Retina (tissue), 1 donor: Measurements from ENCODE around the gene S100A11.

ENCODE experiments used
- DNase-seq: peaks from one replicate; pipeline ENCODE4 v3.0.0-alpha.2; 2016

Gene S100A11

DNA sequence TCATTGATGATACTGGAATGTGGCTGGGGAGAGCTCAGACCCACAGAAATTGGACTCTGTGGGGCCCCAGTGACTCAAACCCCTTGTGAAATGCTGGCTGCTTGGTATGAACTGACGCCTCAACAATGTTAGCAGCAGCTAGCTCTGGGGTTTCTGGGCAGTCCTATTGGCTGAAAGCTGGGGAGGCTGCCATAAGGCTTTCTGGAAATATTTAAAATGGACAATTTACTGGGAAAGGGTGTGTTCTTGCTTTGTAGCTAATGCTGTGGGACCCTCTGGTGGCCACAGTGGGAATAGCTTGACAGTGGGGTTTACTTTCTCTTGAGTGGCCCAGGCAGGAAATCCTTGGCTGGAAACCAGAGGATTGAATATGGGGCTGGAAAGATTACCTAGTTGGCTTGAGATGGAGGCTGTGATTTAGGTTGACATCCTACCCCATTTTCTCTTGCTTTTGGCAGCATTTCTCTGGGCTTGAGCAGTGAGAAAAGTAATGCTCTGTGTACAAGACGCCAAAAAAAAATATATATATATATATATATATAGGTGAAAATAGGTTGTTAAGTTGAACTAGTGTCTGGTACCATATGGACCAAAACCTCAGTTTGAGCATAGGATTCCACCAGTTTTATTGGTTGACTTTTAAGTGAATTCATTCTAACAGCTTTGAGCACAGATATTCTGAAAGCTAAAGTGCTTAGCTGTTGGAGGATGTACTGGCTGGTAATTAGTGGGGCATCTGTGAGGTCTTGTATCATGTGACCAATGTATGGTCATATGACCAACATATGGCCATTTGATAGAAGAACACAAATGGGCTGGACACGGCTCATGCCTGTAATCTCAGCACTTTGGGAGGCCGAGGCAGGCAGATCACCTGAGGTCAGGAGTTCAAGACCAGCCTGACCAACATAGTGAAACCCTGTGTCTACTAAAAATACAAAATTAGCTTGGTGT is 34.9 kb downstream of the S100A11 start:
- DNase-seq: peak; percentile 75

DNA sequence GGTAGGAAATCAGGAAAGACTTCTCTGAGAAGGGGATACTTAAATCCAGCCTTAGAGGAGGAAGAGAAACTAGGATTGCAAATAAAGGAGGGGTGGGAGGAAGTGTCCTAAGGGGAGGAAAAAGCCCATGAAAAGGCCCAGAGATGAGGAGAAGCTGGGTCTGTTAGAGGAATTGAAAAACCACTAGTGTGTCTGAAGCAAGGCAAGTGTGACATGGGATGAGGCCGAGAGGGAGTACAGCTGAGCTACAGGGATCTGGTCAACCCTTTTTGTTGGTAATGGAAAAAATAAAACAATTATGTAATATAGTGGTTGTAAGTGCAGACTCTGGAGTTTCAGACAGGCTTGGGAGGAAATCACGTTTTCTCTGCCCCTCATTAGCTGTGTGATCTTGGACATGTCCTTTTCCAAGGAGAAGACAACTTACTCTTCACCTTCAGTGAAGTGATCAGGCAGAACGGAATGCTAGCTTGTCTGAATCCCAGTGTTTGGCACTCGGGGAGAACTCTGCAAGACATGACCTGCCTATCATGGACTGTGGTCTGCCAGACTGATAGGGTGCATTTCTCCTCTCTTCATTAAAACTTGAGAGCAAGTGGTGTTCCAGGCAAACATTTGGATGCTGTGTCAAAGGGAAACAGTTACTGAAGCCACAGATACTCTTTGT is 35.7 kb downstream of the S100A11 start:
- DNase-seq: no peak

DNA sequence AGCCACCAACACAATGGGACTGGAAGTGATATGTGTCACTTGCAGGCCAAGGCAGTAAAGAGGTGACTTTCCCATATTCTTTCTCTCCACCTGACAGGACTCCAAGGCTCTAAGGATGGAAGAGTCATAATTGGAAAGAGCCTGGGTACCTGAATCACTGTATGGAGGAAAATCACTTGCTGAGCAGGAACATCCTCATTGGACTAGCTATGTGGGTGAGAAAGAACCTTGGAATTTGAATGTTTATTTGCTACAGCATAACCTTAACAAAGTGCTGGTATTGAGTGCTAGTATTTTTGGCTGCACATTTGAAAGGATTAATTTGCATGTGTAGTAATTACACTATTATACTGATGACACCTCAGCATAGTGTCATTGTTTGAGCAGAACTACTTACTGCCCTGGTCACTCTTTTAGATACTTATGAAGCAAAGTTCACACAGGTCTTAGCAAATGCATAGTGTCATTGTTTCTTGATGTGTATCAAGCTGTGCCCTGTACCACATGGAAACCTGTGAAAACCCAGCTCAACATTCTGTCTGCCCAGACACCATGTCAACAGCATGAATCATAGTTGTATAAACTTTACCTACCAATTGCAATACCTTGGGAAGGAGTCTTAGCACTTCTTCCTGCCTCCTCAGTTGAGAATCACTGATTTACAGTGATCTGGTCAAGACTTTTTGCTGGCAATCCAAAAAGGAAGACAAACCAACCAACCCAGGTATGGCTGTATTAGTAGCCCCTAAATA is 38.0 kb downstream of the S100A11 start:
- DNase-seq: no peak

DNA sequence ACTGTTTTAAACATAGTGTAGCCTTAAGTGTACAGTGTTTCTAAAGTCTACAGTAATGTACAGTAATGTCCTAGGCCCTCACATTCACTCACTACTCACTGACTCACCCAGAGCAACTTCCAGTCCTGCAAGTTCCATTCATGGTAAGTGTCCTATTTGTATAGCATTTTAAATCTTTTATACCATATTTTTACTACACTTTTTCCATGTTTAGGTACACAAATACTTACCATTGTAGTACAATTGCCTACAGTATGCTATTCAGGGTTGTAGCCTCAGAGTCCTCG is 39.6 kb downstream of the S100A11 start:
- no peak for DNase-seq

DNA sequence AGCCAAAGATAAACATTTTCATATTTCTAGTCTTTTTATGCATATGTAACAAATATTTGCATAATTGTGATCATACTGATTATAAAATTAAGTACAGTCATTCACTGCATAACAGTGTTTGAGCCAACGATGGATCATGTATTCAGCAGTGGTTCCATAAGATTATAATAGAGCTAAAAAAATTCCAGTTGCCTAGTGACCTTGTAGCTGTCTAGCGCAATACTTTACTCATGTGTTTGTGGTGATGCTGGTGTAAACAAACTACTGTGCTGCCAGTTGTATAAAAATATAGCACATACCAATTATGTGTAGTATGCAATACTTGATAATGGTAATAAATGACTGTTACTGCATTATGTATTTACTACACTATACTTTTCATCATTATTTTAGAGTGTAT is 41.0 kb downstream of the S100A11 start:
- no peak for DNase-seq

DNA sequence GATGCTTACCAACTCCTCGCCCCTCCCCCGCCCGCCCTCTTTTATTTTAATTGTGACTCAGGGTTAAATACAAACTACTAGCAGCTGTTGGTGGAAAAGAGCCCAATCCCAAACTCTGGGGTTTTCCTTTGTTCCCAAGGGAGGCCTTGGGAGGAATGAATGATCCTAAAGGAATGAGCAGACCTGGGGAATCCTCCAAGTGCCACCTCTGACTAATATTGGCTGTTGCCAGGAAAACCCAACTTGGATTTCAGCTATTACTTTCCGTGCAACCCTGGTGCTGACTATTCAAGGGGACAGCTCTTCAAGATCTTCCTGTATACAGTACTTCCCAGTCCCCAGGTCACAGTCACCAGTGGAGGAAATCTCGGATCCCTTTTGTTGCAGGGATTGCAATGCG is 41.8 kb downstream of the S100A11 start:
- no peak for DNase-seq

DNA sequence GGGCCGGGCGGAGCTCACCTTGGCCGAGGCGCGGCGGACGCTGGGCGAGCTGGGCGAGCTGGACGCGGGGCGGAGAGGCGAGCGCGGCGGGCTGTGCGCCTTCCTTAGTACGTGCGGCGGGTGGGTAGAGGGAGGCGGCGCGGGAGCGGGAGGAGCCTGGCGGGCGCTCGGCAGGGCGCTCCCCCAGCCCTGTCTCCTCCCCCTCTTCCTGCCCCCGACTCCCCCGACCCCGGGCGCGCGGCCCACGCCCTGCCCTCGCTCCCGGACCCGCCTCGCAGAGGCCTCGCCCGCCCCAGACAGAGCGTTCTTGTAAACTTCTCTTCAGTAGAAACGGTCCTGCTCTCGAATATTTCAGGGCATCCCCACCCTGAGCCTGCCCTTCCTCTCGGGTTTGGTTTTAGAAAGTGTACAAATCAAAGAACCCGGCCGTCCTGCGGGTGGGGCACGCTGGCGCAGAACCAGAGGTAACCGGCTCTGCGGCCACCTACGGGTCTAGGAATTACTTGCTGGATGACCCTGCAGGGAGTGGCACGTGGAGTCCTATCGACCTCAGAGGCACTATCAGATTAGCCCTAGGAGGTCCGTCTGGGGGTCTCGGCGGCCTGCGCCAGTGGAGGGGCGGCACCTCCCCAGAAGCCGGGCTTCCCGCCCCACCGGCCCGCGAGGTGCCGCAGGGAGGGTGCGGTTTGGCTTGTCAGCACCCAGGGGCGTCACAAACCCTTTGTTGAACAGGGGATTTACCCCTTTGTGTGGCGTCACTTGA is 42.9 kb downstream of the S100A11 start, which contains the start of gene S100A10:
Gene S100A10, minus strand, starts transcription at position 126 of the 763 bp plus-strand sequence. CDS start 7,629 bp downstream, outside the sequence.
- peak; percentile 74 for DNase-seq

DNA sequence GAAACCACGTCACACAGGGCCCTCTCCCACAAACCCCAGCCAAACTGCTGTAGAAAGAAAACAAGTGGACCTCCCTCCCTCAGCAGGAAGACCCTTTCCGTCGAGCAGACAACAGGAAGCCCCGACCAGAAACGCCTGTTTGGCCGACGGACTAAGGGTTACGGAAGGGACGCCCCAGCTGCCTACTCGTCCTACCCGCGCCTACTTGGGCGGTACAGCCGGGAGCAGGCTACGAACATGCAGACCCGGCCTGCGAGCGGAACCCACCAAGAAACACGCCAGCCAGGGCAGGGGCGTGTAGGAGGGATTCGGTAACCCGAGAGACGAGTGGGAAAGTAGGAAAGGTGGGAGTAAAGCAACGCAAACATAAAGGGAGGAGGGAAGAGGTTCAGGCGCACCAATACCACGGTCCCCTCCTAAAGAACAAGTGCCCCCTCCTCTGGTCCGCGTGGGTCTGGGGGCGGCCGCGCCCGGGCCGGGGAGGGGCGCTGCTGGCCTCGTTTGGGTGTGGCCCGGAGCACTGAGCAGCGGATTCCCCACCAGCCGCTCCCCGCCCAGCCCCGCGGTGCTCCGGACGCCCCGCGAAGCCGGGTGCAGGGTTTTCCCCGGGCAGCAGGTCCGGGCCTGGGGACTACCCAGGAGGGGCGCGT is 43.6 kb downstream of the S100A11 start:
- peak; percentile 56 for DNase-seq

DNA sequence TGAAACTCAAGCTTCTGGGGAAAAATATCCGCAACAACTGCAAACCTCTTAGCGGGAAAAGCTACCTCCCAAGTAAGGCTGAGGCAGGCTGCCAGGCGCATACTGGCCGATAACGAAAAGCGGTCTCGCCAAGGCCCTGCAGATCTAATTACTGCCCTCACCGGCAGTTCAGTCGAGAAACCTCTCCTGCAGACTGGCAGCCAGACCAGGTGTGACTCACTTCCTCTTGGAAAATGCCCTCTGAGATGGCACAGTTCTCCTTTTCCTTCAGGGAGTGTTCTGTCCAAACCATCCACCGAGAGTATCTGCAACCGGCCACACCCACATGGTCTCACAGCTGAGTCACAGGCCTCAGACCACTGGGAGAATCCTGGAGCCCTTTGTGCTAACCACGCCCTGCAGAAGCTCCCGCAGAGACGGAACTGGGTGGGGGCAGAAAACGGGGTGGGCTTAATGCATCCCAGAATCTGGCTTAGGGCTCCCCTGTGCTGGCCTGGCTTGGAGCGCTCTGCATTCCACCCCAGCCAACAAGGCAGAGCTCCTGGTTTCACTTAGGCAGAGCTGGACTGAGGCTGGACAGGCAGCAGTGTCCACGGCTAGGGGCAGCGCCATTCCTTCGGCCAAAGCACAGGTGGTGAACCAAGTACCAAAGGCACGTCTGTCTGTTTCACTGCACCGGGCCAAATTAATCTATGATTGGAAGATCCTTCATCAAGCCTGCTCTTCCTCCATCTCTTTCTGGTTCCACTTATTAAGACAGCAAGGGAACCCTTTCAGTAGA is 44.3 kb downstream of the S100A11 start:
- peak; percentile 58 for DNase-seq

DNA sequence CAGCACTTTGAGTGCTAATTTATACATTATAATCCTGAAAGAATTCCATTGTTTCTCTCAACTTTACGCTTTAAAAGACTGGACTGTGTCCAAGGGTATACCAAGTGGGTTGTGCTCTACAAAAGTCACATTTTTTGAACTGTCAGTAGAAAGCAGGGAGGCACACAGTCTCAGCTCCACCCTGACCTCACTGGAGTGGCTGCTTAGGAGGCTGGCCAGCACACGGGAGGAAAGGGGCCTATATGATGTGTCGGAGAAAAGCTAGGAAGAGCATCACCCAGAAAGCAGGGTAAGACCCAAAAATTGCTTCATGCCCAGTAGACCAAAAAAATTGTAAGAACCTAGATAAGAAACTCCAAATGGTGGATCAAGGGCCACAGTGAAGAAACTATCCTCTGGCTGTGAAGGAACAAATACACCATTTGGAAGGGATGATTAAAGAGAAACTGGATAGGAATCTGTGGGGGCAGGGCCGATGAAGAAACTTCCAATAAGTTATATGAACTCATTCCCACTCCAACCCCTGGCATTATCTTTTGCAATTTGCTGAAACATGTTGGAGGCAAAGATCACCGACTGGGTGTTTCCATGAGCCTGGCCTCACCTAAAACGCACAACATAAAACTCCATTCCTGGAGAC is 45.0 kb downstream of the S100A11 start:
- no peak for DNase-seq

DNA sequence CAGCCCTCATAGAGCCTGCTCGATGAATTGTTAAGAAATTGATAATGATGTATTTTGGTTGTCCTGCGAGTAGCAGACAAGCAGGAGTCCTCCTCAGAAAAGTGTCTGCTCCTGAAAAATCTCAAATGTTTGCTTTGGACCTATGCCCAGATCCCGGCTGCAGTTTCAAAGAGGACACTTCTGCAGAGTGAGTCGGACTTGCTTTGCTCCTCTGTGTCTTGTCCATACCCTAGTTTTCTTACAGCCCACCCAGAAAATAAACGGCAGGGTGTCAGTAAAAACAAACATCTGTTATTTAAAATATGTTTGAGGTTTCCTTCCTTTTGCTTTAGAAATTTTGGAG is 46.0 kb downstream of the S100A11 start:
- no peak for DNase-seq

DNA sequence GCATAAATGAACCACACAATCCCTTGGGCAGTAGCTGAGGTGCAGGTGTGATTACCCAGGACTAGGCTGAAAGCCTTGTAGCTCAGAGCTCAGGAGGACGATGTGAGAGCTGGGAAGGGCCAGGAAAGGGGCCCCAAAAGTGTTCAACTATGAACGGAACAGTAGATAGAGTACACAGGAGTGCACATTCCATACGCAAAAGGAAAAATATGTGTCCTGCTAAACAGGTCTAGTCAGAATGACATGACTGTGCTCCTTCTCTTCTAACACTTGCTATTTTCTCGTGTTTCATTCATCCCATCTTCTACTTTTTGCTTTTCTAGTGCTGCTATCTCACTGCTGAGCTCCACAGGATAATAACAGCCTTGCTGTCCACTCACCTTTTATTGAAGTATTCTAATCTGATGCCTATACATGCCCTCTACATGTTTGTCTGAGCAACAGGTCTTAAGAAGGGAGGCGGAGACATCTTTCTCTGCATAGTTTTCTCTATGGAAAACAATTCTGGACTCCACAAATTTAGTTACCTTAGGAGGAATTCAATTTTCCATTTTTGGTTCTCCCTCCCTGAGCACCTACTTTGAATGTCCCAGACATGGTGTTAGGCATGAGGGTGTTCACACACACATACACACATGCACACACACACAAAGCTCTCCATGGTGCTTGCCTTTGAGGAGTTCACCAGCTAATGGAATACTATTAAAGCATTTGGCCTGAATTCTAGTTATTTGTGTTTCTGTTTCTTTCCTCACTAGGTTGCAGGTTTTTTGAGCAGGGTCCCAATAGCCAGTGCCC is 46.5 kb downstream of the S100A11 start:
- DNase-seq: no peak

DNA sequence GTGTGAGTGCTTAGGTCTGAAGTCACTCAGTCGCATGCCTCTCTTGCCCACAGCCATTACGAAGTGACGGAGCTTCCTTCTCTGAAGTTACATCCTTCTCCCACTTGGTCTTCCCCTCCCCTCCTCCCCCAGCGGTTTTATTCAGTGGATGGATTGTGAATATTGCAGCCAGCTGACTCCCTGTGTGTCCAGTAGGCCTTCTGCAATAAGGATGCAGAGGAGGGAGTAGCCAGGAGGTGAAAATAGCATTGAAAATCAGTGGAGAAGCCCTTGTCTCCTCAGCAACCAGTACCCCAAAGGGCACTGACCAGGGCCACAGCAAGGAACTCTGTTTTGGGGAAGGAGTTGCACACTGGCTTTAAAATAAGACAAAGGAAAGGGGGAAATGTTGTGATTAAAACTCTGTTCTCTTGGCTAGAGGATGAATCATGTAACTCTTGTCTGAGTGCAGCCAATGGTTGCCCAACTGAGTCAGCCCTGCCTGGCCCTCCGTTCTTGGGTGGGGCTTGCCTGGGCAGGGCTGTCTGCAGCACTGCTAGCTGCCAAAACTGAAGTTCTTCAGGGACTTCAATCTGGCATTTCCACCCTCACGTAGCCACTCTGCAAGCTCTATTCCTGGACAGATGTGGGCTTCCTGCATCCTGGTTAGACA is 47.5 kb downstream of the S100A11 start:
- no peak for DNase-seq

DNA sequence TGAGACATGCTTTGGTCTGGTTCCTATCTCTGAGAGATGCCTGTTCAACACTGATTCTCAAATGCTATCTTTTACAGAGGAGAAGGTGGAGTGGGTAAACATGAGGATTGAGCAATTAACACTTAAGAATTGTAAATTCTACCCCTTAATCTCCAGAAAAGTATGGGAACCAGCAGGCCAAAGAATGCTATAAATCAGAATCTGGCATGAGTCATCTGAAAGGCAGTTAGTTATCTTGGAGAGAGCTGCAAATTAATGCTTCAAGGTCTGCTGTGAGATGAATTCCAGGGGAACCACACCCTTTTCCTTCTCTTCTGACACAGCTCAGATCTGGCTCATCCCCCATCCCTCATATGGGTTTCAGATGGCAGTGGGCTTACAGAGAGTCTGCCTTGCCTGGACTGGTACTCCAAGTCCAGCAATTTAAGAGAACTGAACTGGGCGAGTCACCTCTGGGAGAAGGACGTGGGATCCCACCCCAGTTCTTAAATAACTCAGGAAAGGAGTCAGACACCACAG is 48.3 kb downstream of the S100A11 start:
- DNase-seq: no peak

DNA sequence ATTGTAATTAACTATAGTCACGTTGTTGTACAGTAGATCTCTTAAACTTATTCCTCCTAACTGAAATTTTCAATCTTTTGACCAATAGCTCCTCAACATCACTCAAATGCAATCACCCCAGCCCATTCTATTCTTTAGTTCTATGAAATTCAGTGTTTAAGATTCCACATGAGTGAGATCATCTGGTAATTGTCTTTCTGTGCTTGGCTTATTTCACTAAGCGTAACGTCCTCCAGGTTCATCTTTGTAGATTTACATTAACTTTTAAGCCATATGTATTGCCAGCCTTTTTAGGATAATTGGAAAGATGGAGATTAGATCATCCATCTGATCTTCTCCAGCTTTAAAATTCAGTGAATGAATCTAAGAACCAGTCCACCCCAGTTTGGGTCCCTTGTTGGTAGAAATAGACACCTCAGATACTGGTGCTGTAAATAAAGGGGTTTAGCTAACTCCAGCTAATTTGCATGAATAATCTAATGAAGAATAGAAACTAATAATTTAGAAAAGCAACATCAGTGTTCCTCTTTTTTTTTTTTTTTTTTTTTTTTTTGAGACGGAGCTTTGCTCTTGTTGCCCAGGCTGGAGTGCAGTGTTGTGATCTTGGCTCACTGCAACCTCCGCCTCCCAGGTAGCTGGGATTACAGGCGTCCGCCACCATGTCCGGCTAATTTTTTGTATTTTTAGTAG is 50.2 kb downstream of the S100A11 start:
- DNase-seq: no peak

DNA sequence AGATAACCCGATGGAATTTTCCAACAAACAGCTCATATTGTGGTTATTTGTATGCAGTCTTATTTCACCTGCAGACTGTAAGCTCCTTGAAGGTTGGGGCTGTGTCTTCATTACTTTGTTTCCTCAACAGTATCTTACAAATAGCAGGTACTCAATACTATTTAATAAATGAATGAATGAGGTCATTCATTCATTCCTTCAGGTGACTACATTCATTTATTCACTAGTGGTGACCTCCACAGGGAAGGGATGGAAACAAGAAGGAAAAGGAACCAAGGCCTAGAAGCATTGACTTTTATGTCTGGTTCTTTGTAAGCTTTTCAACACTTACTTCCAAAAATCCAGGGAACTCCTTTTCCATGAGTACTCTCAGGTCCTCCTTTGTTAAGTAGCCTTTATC is 51.0 kb downstream of the S100A11 start:
- no peak for DNase-seq

DNA sequence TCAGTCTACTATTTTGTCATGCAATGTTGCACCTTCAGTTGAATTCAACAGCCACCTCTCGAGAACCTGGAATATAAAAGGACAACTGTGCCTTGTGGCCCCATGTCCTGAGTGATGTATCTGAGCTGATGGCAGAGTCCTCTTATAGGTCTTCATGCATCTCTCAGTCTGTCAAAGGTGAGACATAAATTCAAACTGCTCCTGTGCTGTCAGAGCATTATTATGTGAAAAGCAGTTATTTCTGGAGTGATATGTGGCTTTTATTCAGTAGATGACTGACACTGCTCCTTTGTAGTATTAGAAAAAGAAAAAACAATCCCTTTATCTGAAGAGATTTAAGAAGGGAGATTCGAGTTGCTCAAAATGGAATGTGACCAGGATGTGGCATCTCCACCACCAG is 51.5 kb downstream of the S100A11 start:
- no peak for DNase-seq

DNA sequence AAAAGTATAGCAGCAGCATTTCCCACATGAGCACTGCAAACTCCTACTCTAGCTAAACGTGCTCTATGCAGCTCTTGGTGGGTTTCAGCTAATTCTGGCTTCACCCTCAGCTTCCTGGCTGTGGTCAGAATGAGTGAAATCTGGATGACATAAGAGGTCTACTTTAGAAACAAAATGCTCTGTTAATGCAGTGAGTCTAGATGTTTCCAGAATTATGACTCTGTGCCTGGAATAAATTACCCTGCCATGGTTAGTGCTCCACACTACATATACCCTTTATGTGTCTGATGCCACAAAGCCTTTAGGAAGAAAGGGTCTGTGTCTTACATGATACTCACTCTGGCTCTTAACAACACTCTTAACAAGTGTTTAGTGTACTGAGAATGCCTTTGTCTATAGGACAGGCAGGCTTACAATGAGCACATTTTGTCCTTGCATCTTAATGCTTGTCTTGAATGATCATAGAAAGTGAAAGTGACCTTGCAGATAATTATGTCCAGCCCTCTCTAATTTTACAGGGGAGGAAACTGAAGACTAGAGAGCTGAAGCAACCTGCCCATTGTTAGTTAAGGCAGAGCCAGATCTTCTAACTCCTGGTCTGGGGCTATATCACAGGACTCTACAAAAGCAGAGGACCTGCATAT is 52.4 kb downstream of the S100A11 start:
- no peak for DNase-seq
